BE2C (cell line): ENCODE measurements around the gene HINFP.

Experiments used
- DNase-seq: peaks from one replicate; pipeline ENCODE4 v3.0.0-alpha.2; 2020
- H3K27me3 ChIP-seq: fragments of 250-450 bp; sonication (Bioruptor Pico); 2 replicates; pipeline ENCODE4 v1.5.1; 2020; ENCODE audit warnings: mild to moderate bottlenecking
- H3K36me3 ChIP-seq: fragments of 250-450 bp; sonication (Bioruptor Pico); 2 replicates; pipeline ENCODE4 v1.5.1; 2020; ENCODE audit warnings: mild to moderate bottlenecking
- H3K4me1 ChIP-seq: fragments of 250-450 bp; sonication (Bioruptor Pico); 2 replicates; pipeline ENCODE4 v1.5.1; 2020
- H3K4me3 ChIP-seq: 2 replicates; pipeline ENCODE4 v1.5.1; 2011; ENCODE audit warnings: low read depth, low read length
- H3K9me3 ChIP-seq: fragments of 250-450 bp; sonication (Bioruptor Pico); 2 replicates; pipeline ENCODE4 v1.5.1; 2020
- TF ChIP-seq, protein P1 (sequence below): IDR thresholded peaks from 2 replicates; pipeline ENCODE4 v1.5.1; 2012; ENCODE audit warnings: mild to moderate bottlenecking, low read depth, low read length

HINFP gene

DNA sequence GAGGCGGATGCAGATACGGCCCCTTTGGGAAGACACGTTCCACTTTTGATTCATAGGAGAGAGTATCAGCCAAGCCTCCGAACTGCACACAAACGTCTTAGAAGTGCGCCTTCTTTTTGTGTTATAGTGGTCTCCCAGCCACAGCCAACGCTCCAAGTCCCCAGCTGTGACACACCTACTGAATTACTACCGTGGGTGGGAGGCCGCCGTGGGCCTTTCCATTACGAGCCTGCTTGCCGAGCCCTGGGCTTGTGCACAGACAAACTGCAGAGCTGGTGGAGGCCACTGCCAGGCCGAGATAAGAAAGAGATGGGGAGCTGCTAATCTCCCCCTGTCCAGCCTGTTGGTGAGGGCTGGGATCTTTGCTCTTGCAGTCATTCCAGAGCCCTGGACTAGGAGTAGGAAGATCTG, 35.9 kb upstream of the HINFP start:
- H3K4me3 ChIP-seq, result peak overlapping the region; percentile 86
- no peaks in the 10 kb centered on the region for H3K27me3 ChIP-seq
- H3K9me3 ChIP-seq, result no peaks in the 10 kb centered on the region
- H3K4me1 ChIP-seq, result peaks cover 8% of the 10 kb centered on the region; the same call in 1 of the 2 replicates
- TF ChIP-seq, protein P1, sequence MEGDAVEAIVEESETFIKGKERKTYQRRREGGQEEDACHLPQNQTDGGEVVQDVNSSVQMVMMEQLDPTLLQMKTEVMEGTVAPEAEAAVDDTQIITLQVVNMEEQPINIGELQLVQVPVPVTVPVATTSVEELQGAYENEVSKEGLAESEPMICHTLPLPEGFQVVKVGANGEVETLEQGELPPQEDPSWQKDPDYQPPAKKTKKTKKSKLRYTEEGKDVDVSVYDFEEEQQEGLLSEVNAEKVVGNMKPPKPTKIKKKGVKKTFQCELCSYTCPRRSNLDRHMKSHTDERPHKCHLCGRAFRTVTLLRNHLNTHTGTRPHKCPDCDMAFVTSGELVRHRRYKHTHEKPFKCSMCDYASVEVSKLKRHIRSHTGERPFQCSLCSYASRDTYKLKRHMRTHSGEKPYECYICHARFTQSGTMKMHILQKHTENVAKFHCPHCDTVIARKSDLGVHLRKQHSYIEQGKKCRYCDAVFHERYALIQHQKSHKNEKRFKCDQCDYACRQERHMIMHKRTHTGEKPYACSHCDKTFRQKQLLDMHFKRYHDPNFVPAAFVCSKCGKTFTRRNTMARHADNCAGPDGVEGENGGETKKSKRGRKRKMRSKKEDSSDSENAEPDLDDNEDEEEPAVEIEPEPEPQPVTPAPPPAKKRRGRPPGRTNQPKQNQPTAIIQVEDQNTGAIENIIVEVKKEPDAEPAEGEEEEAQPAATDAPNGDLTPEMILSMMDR, result no peak
- peak; percentile 33 for DNase-seq
- peaks cover 12% of the 10 kb centered on the region for H3K36me3 ChIP-seq

DNA sequence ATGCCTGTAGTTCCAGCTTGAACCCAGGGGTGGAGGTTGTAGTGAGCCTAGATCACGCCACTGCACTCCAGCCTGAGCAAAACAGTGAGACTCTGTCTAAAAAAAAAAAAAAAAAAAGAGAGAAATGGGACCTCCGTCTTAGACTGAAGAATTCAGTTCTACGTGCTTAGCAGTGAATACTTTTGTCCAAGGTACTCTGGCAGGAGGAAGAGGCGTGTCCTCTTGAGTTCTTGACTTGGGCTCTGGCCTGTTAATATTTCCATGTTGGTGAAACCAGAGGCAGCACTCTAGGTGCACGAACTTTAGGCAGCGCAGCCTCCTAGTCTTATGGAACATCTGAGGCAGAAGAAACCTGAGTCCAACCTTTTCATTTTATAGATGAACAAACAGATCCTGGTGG, 34.3 kb upstream of the HINFP start:
- Histone ChIP-seq H3K9me3 (no peaks in the 10 kb centered on the region), H3K4me3 (no peak overlapping the region), H3K27me3 (no peaks in the 10 kb centered on the region), H3K36me3 (peaks cover 7% of the 10 kb centered on the region), H3K4me1 (peaks cover 8% of the 10 kb centered on the region; the same call in 1 of the 2 replicates)
- TF ChIP-seq, protein P1, result no peak
- no peak for DNase-seq

GRCh38 chr11:119087747-119088241, 33.6 kb upstream of the HINFP start:
- H3K4me1 ChIP-seq, result peaks cover 8% of the 10 kb centered on the region; the same call in 1 of the 2 replicates
- H3K4me3 ChIP-seq, result no peak overlapping the region
- H3K36me3 ChIP-seq, result peaks cover 14% of the 10 kb centered on the region
- H3K9me3 ChIP-seq, result no peaks in the 10 kb centered on the region
- TF ChIP-seq, protein P1, result no peak
- no peak for DNase-seq
- no peaks in the 10 kb centered on the region for H3K27me3 ChIP-seq

GRCh38 chr11:119088406-119088805, 33.0 kb upstream of the HINFP start:
- no peaks in the 10 kb centered on the region for H3K9me3 ChIP-seq
- TF ChIP-seq, protein P1, result no peak
- no peak for DNase-seq
- H3K36me3 ChIP-seq, result peaks cover 20% of the 10 kb centered on the region
- H3K27me3 ChIP-seq, result no peaks in the 10 kb centered on the region
- no peak overlapping the region for H3K4me3 ChIP-seq
- H3K4me1 ChIP-seq, result peaks cover 10% of the 10 kb centered on the region; the same call in 1 of the 2 replicates

DNA sequence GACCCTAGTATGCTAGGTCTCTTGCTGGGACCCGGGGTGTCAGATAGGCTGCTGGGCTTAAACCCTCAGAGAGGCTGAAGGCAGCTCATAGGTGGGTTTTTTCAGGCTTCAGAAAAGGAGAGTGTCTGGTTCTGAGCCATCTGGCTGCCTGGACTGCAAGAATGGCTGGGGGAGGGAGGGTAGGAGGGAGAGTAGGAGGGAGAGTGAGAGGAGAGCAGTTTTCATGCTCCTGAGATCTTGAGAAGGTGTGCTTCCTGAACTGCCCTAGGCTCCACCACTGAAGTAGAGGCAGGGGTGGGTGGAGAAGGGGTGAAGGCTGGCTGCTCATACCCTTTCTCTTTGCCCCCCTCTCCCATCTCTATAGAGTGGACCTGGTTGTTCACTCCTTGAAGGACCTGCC, 32.1 kb upstream of the HINFP start:
- H3K9me3 ChIP-seq, result no peaks in the 10 kb centered on the region
- TF ChIP-seq, protein P1, result no peak
- H3K27me3 ChIP-seq, result no peaks in the 10 kb centered on the region
- no peak overlapping the region for H3K4me3 ChIP-seq
- H3K36me3 ChIP-seq, result peaks cover 29% of the 10 kb centered on the region
- no peak for DNase-seq
- peaks cover 10% of the 10 kb centered on the region; the same call in 1 of the 2 replicates for H3K4me1 ChIP-seq

GRCh38 chr11:119091178-119091577, 30.2 kb upstream of the HINFP start:
- H3K4me3 ChIP-seq, result no peak overlapping the region
- TF ChIP-seq, protein P1, result no peak
- DNase-seq, result no peak

More at GRCh38 chr11:119091178-119091577, 30.2 kb upstream of the HINFP start:
- no peaks in the 10 kb centered on the region for H3K27me3 ChIP-seq
- no peaks in the 10 kb centered on the region for H3K9me3 ChIP-seq
- peaks cover 31% of the 10 kb centered on the region for H3K36me3 ChIP-seq
- H3K4me1 ChIP-seq, result peaks cover 14% of the 10 kb centered on the region; the same call in 1 of the 2 replicates
